ENCODE measurements around the gene ECE1. TPM values are rescaled to one million over a fixed set of nuclear protein-coding genes. Genes with fewer than 3 reads are reported as not detected.

The ECE1 gene
- total and polyA plus RNA-seq, 2 of the 13 experiments (the other 11 are each of a cell fraction or from before 2014, with no cell fraction given), result 13.5 to 21.2 TPM

- TF ChIP-seq ZNF407 (CRISPR knock-in tag; IDR thresholded peaks at IDR 0.05; ENCODE audit: not compliant biosample characterization) (no peak), CEBPZ (IDR thresholded peaks at IDR 0.05; ENCODE audit: low read length) (no peak), ELK4 (CRISPR knock-in tag; IDR thresholded peaks at IDR 0.05; ENCODE audit: borderline replicate concordance) (no peak), RCOR2 (CRISPR knock-in tag; IDR thresholded peaks at IDR 0.05) (peak; percentile 89), TEAD3 (CRISPR knock-in tag; optimal IDR thresholded peaks at IDR 0.05; ENCODE audit: borderline replicate concordance) (peak; percentile 49), ZBTB7B (CRISPR knock-in tag; IDR thresholded peaks at IDR 0.05) (0 out of 2 replicates have a peak, but pooled peaks have one; percentile 37), CEBPB (IDR thresholded peaks at IDR 0.05; ENCODE audit: borderline replicate concordance, low read depth, low read length) (peak; percentile 93), HBP1 (CRISPR knock-in tag; IDR thresholded peaks at IDR 0.05; ENCODE audit: low read depth) (peak; percentile 71; the same call in 1 of the 2 replicates), ETV5 (CRISPR knock-in tag; IDR thresholded peaks at IDR 0.05; ENCODE audit: borderline replicate concordance) (peak; percentile 46; the same call in 1 of the 2 replicates)
- TF ChIP-seq, protein P1, sequence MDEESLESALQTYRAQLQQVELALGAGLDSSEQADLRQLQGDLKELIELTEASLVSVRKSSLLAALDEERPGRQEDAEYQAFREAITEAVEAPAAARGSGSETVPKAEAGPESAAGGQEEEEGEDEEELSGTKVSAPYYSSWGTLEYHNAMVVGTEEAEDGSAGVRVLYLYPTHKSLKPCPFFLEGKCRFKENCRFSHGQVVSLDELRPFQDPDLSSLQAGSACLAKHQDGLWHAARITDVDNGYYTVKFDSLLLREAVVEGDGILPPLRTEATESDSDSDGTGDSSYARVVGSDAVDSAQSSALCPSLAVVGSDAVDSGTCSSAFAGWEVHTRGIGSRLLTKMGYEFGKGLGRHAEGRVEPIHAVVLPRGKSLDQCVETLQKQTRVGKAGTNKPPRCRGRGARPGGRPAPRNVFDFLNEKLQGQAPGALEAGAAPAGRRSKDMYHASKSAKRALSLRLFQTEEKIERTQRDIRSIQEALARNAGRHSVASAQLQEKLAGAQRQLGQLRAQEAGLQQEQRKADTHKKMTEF (CRISPR knock-in tag; IDR thresholded peaks at IDR 0.05), result peak; percentile 86
- TF ChIP-seq, protein P2, sequence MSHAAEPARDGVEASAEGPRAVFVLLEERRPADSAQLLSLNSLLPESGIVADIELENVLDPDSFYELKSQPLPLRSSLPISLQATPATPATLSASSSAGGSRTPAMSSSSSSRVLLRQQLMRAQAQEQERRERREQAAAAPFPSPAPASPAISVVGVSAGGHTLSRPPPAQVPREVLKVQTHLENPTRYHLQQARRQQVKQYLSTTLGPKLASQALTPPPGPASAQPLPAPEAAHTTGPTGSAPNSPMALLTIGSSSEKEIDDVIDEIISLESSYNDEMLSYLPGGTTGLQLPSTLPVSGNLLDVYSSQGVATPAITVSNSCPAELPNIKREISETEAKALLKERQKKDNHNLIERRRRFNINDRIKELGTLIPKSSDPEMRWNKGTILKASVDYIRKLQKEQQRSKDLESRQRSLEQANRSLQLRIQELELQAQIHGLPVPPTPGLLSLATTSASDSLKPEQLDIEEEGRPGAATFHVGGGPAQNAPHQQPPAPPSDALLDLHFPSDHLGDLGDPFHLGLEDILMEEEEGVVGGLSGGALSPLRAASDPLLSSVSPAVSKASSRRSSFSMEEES (CRISPR knock-in tag; IDR thresholded peaks at IDR 0.05), result peak; percentile 74; the same call in 1 of the 2 replicates
These were observed 22.2 kb upstream of the ECE1 start (continued) for GRCh38 chr1:21312407-21312992.

Data from HepG2 (cell line).